NCI-H187 treated with DMSO at 0.1 percent for 48 hours (cell line): ENCODE results near the gene LYZL4.

Experiments used
- DNase-seq: peaks from one replicate; lab custom pipeline; 2025; lab: John Stamatoyannopoulos, UW

Gene LYZL4

GRCh38 chr3:42371776-42372175 is 38.6 kb downstream of the LYZL4 start:
- DNase-seq: no peak

- DNase-seq: no peak
These were observed 40.6 kb downstream of the LYZL4 start for GRCh38 chr3:42369832-42370231.

- no peak for DNase-seq
These were observed 41.1 kb downstream of the LYZL4 start for GRCh38 chr3:42369304-42369703.

GRCh38 chr3:42368861-42369260 is 41.5 kb downstream of the LYZL4 start:
- no peak for DNase-seq

- DNase-seq: no peak
These were observed 42.5 kb downstream of the LYZL4 start for GRCh38 chr3:42367903-42368302.

- DNase-seq: no peak
These were observed 43.9 kb downstream of the LYZL4 start for GRCh38 chr3:42366550-42366949.

GRCh38 chr3:42357335-42357734 is 53.1 kb downstream of the LYZL4 start:
- DNase-seq: no peak

- no peak for DNase-seq
These were observed 54.8 kb downstream of the LYZL4 start for GRCh38 chr3:42355612-42356011.

GRCh38 chr3:42353631-42354030 is 56.8 kb downstream of the LYZL4 start:
- no peak for DNase-seq

- DNase-seq: no peak
These were observed 59.2 kb downstream of the LYZL4 start for GRCh38 chr3:42351207-42351606.

- DNase-seq: no peak
These were observed 60.4 kb downstream of the LYZL4 start for GRCh38 chr3:42349765-42350594.

GRCh38 chr3:42347928-42348327 is 62.5 kb downstream of the LYZL4 start:
- no peak for DNase-seq
